Neural progenitor cell (in vitro differentiated cells): ENCODE data around the gene ABL1. TPM values are rescaled to one million over a fixed set of nuclear protein-coding genes. Genes with fewer than 3 reads are reported as not detected.

Source experiments
- DNase-seq: peaks from one replicate; pipeline ENCODE4 v3.0.0-alpha.2; 2016; ENCODE audit warnings: low spot score
- H2AFZ ChIP-seq: fragments of 200-600 bp; sonication (generic); replicated peaks from 2 replicates; pipeline ENCODE4 v1.6.1; 2016; ENCODE audit warnings: antibody characterized with exemption
- H3F3A ChIP-seq: fragments of 200-600 bp; sonication (generic); 2 replicates; pipeline ENCODE4 v1.6.1; 2016; ENCODE audit warnings: antibody characterized with exemption, low read depth
- H3K27ac ChIP-seq: fragments of 200-600 bp; sonication (generic); 2 replicates; pipeline ENCODE4 v1.5.1; 2016; ENCODE audit warnings: mild to moderate bottlenecking
- H3K27me3 ChIP-seq: fragments of 200-600 bp; sonication (generic); 2 replicates; pipeline ENCODE4 v1.6.1; 2016; ENCODE audit warnings: mild to moderate bottlenecking, moderate library complexity
- H3K36me3 ChIP-seq: fragments of 200-600 bp; sonication (generic); 2 replicates; pipeline ENCODE4 v1.5.1; 2016
- H3K4me1 ChIP-seq: fragments of 200-600 bp; sonication (generic); 2 replicates; pipeline ENCODE4 v1.6.1; 2016; ENCODE audit warnings: mixed run types
- H3K4me2 ChIP-seq: fragments of 200-600 bp; sonication (generic); 2 replicates; pipeline ENCODE4 v1.6.1; 2016
- H3K4me3 ChIP-seq: fragments of 200-600 bp; sonication (generic); 2 replicates; pipeline ENCODE4 v1.5.1; 2016
- H3K79me2 ChIP-seq: fragments of 200-600 bp; sonication (generic); 2 replicates; pipeline ENCODE4 v1.6.1; 2016; ENCODE audit warnings: low read depth
- H3K9ac ChIP-seq: fragments of 200-600 bp; sonication (generic); 2 replicates; pipeline ENCODE4 v1.6.1; 2016
- H3K9me3 ChIP-seq: fragments of 200-600 bp; sonication (generic); 2 replicates; pipeline ENCODE4 v1.5.1; 2016; ENCODE audit warnings: low read depth
- H4K20me1 ChIP-seq: fragments of 200-600 bp; sonication (generic); 2 replicates; pipeline ENCODE4 v1.6.1; 2016; ENCODE audit warnings: low read depth
- H3K27ac Mint-ChIP-seq: 3 replicates; pipeline ENCODE4 v1.8.0; 2021; ENCODE audit warnings: mixed read lengths
- H3K27me3 Mint-ChIP-seq: 2 replicates; pipeline ENCODE4 v1.8.0; 2022; ENCODE audit warnings: low read depth, mild to moderate bottlenecking, inconsistent platforms, moderate library complexity, mixed read lengths; ENCODE audit not compliant: insufficient read depth
- H3K36me3 Mint-ChIP-seq: 3 replicates; pipeline ENCODE4 v1.8.0; 2021; ENCODE audit warnings: mixed read lengths
- H3K4me1 Mint-ChIP-seq: 3 replicates; pipeline ENCODE4 v1.8.0; 2021; ENCODE audit warnings: mixed read lengths
- H3K4me3 Mint-ChIP-seq: 3 replicates; pipeline ENCODE4 v1.8.0; 2021; ENCODE audit warnings: mild to moderate bottlenecking, moderate library complexity, mixed read lengths
- H3K9me3 Mint-ChIP-seq: 3 replicates; pipeline ENCODE4 v1.8.0; 2020; ENCODE audit warnings: mixed read lengths
- CTCF ChIP-seq: fragments of 200-600 bp; sonication (generic); IDR thresholded peaks from 2 replicates; pipeline ENCODE4 v1.5.1; 2017; ENCODE audit warnings: antibody characterized with exemption, mild to moderate bottlenecking
- EZH2 ChIP-seq: fragments of 200-600 bp; sonication (generic); IDR thresholded peaks from 2 replicates; pipeline ENCODE4 v1.6.1; 2017; ENCODE audit warnings: antibody characterized with exemption, mild to moderate bottlenecking, moderate library complexity
- EZH2phosphoT487 ChIP-seq: fragments of 200-600 bp; sonication (generic); IDR thresholded peaks from 2 replicates; pipeline ENCODE4 v1.6.1; 2017; ENCODE audit warnings: antibody characterized with exemption
- total RNA-seq: library from RNA; depleted of rRNA; stranded (reverse); fragments of >200 nt; gene quantifications from 2 replicates; pipeline ENCODE4 v1.2.3, GENCODE V29; 2015; ENCODE audit warnings: low replicate concordance

The ABL1 gene
- total RNA-seq, 1 donor from 2014 or later, result 38.4 TPM

GRCh38 chr9:130869250-130869649 lies 34.2 kb downstream of the ABL1 start:
- TF ChIP-seq EZH2phosphoT487 (no peak), CTCF (no peak), EZH2 (no peak)
- H3K79me2 ChIP-seq, result peaks cover 53% of the 10 kb centered on the region
- no peak overlapping the region for H3K27ac ChIP-seq
- H3K4me3 ChIP-seq, result no peak overlapping the region
- peaks cover 26% of the 10 kb centered on the region for H3F3A ChIP-seq
- Mint-ChIP-seq H3K27ac (no peak overlapping the region), H3K4me1 (peaks cover 34% of the 10 kb centered on the region), H3K9me3 (no peaks in the 10 kb centered on the region), H3K4me3 (no peak overlapping the region), H3K27me3 (peaks cover 5% of the 10 kb centered on the region), H3K36me3 (peaks cover 30% of the 10 kb centered on the region)
- no peak overlapping the region for H2AFZ ChIP-seq
- no peak overlapping the region for H3K9ac ChIP-seq
- H3K4me1 ChIP-seq, result peaks cover 6% of the 10 kb centered on the region
- no peaks in the 10 kb centered on the region for H3K27me3 ChIP-seq
- peaks cover 82% of the 10 kb centered on the region for H4K20me1 ChIP-seq
- H3K36me3 ChIP-seq, result no peaks in the 10 kb centered on the region
- no peaks in the 10 kb centered on the region for H3K9me3 ChIP-seq
- no peak for DNase-seq
- no peak overlapping the region for H3K4me2 ChIP-seq

GRCh38 chr9:130870491-130871381 lies 35.7 kb downstream of the ABL1 start:
- peaks cover 34% of the 10 kb centered on the region for H3K4me1 Mint-ChIP-seq
- peaks cover 11% of the 10 kb centered on the region for H3F3A ChIP-seq
- no peak overlapping the region for H3K27ac ChIP-seq
- no peaks in the 10 kb centered on the region for H3K27me3 ChIP-seq
- no peak overlapping the region for H2AFZ ChIP-seq
- peaks cover 45% of the 10 kb centered on the region for H3K79me2 ChIP-seq
- peaks cover 39% of the 10 kb centered on the region for H3K36me3 Mint-ChIP-seq
- H3K27ac Mint-ChIP-seq, result no peak overlapping the region
- no peak overlapping the region for H3K9ac ChIP-seq
- H3K4me2 ChIP-seq, result no peak overlapping the region
- DNase-seq, result no peak
- no peak overlapping the region for H3K4me3 Mint-ChIP-seq
- no peaks in the 10 kb centered on the region for H3K36me3 ChIP-seq
- H3K4me3 ChIP-seq, result no peak overlapping the region
- no peaks in the 10 kb centered on the region for H3K9me3 ChIP-seq
- peaks cover 6% of the 10 kb centered on the region for H3K4me1 ChIP-seq
- TF ChIP-seq EZH2phosphoT487, result no peak
- no peak for TF ChIP-seq EZH2
- no peak for TF ChIP-seq CTCF
- H4K20me1 ChIP-seq, result peaks cover 70% of the 10 kb centered on the region
- H3K27me3 Mint-ChIP-seq, result peaks cover 7% of the 10 kb centered on the region
- no peaks in the 10 kb centered on the region for H3K9me3 Mint-ChIP-seq

GRCh38 chr9:130871395-130872062 lies 36.5 kb downstream of the ABL1 start:
- H3K36me3 Mint-ChIP-seq, result peaks cover 42% of the 10 kb centered on the region
- Histone ChIP-seq H3K9me3 (no peaks in the 10 kb centered on the region), H3K36me3 (no peaks in the 10 kb centered on the region), H2AFZ (no peak overlapping the region), H3K4me1 (peaks cover 6% of the 10 kb centered on the region), H3K27ac (no peak overlapping the region), H3K27me3 (no peaks in the 10 kb centered on the region), H3K79me2 (peaks cover 45% of the 10 kb centered on the region), H3F3A (peaks cover 5% of the 10 kb centered on the region), H4K20me1 (peaks cover 70% of the 10 kb centered on the region), H3K4me2 (no peak overlapping the region), H3K9ac (no peak overlapping the region), H3K4me3 (no peak overlapping the region)
- TF ChIP-seq EZH2 (no peak), CTCF (no peak), EZH2phosphoT487 (no peak)
- DNase-seq, result no peak
- no peak overlapping the region for H3K27ac Mint-ChIP-seq
- no peak overlapping the region for H3K4me3 Mint-ChIP-seq
- H3K9me3 Mint-ChIP-seq, result no peaks in the 10 kb centered on the region
- peaks cover 5% of the 10 kb centered on the region for H3K27me3 Mint-ChIP-seq
- peaks cover 34% of the 10 kb centered on the region for H3K4me1 Mint-ChIP-seq
